Measurements from ENCODE around the gene FLNA. TPM values are rescaled to one million over a fixed set of nuclear protein-coding genes. Genes with fewer than 3 reads are reported as not detected.

FLNA gene
- total and polyA plus RNA-seq, 9 of the 15 experiments (the other 6 are each of a cell fraction or from before 2014, with no cell fraction given): 6.2 to 735 (median 135) TPM

- ATAC-seq (peak; percentile 30; the same call in 1 of the 3 replicates), DNase-seq (ENCODE audit: extremely low read depth in 1 of 4, low spot score in 3 of 4) (no peak), FAIRE-seq (no peak)
- H3K27ac ChIP-seq (ENCODE audit: extremely low read depth, low read depth, low read length): no peak overlapping the region
- H3K4me2 ChIP-seq (ENCODE audit: insufficient read depth, low read length): no peak overlapping the region
- H3K36me3 ChIP-seq (ENCODE audit: control insufficient read depth, insufficient read depth, low read length): no peaks in the 10 kb centered on the region
- ChIA-PET POLR2A (no interaction called here), CTCF (ENCODE audit: low intra/inter-chr PET ratio) (no interaction called here)
- no peaks in the 10 kb centered on the region for H3K9me3 ChIP-seq (replicated peaks; ENCODE audit: control insufficient read depth, insufficient read depth, low read depth, low read length)
- WGBS (ENCODE audit: insufficient coverage, low coverage, missing lambda C conversion rate): 7% methylated on average over 11 of the region's 11 CpGs
- no peaks in the 10 kb centered on the region for H3K9me1 ChIP-seq (ENCODE audit: control insufficient read depth, insufficient read depth, low read length)
- no peak overlapping the region for H3K4me3 ChIP-seq
- no peaks in the 10 kb centered on the region for H3K79me2 ChIP-seq (ENCODE audit: control insufficient read depth, insufficient read depth, low read length)
- no peaks in the 10 kb centered on the region for H4K20me1 ChIP-seq (replicated peaks; ENCODE audit: control insufficient read depth, insufficient read depth, low read length)
- no peaks in the 10 kb centered on the region; a peak in 1 of 5 replicates for H3K4me1 ChIP-seq (replicated peaks in 1 of 2; ENCODE audit: control insufficient read depth in 2 of 2, insufficient read depth in 2 of 2, low read length in 2 of 2)
- intact Hi-C loops (cut with micrococcal nuclease) (no loop called here), in situ Hi-C loops (cut with MboI) (no loop called here)
- H3K9ac ChIP-seq (ENCODE audit: insufficient read depth in 1 of 2, low read depth in 2 of 2, low read length in 2 of 2): no peak overlapping the region
- H2AFZ ChIP-seq (ENCODE audit: low read depth, low read length): no peak overlapping the region
- H3K27me3 ChIP-seq (ENCODE audit: control insufficient read depth in 2 of 2, insufficient read depth in 2 of 2, low read length in 2 of 2): peaks cover 36 to 62% of the 10 kb centered on the region in 2 experiments
- no TSS peak for BruUV-seq (replicated peaks)
- no peak for TF ChIP-seq RAD21 (CRISPR knock-in tag; conservative IDR thresholded peaks at IDR 0.05 in 1 of 2, IDR thresholded peaks at IDR 0.05 in 1 of 2)
- TF ChIP-seq MITF (IDR thresholded peaks at IDR 0.05): no peak
- TF ChIP-seq RNF219 (CRISPR knock-in tag; IDR thresholded peaks at IDR 0.05): no peak
- no peak for TF ChIP-seq PATZ1 (CRISPR knock-in tag; IDR thresholded peaks at IDR 0.05; ENCODE audit: borderline replicate concordance)
- TF ChIP-seq ZNF449 (CRISPR knock-in tag; IDR thresholded peaks at IDR 0.05): no peak
These were observed 47.2 kb downstream of the FLNA start for GRCh38 chrX:154327038-154327820.
